Tibial nerve (tissue), 4 donors: ENCODE results near the gene BNIP5.

Source experiments
- CTCF ChIP-seq, 5 experiments: fragments of 200-600 bp in 3 of 5; fragments of 450-650 bp in 2 of 5; sonication (generic) in 3 of 5; IDR thresholded peaks; one replicate each; pipeline ENCODE4 v1.5.1; 2016 to 2019; ENCODE audit warnings: antibody characterized with exemption in 5 of 5, mild to moderate bottlenecking in 3 of 5, moderate library complexity in 2 of 5
- EP300 ChIP-seq, 2 donors: sonication (generic); formaldehyde crosslinking; IDR thresholded peaks; one replicate each; pipeline ENCODE4 v1.6.1; 2017; ENCODE audit warnings: antibody characterized with exemption in 2 of 2, mild to moderate bottlenecking in 1 of 2
- POLR2A ChIP-seq, 2 donors: fragments of 450-650 bp; IDR thresholded peaks; one replicate each; pipeline ENCODE4 v1.6.1; 2017; ENCODE audit warnings: antibody characterized with exemption in 2 of 2, mild to moderate bottlenecking in 2 of 2, moderate library complexity in 2 of 2

- TF ChIP-seq CTCF (IDR thresholded peaks at IDR 0.05) (no peak), POLR2A (IDR thresholded peaks at IDR 0.05) (no peak), EP300 (IDR thresholded peaks at IDR 0.05) (no peak)
Measured at GRCh38 chr6:36280467-36280866, 56.2 kb downstream of the BNIP5 start.
